ENCODE measurements around the gene FOXO3B.
"Not testable (repeated sequence)": the region's sequence is repeated elsewhere in the genome, so short reads cannot be mapped to it uniquely, and the experiment has no call there.

DNA sequence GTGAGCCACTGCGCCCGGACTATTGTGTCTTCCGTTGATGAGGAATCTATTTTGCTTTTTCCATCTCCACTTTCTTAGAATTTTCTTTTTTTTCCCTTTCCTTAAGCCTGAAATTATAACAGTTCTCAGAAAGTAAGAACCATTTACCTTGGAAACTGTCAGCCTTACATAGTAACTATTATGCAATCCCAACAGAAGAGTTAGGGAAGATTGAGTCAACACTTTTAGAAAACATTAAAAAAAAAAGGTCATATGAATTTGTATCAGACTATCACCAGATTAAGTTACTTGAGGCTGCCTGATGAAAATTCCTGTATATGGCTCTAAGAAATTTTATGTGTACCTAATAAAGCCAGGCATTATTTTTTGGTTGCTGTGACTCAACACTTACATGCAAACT, 26.1 kb upstream of the FOXO3B start:
- TF ChIP-seq, protein P1, sequence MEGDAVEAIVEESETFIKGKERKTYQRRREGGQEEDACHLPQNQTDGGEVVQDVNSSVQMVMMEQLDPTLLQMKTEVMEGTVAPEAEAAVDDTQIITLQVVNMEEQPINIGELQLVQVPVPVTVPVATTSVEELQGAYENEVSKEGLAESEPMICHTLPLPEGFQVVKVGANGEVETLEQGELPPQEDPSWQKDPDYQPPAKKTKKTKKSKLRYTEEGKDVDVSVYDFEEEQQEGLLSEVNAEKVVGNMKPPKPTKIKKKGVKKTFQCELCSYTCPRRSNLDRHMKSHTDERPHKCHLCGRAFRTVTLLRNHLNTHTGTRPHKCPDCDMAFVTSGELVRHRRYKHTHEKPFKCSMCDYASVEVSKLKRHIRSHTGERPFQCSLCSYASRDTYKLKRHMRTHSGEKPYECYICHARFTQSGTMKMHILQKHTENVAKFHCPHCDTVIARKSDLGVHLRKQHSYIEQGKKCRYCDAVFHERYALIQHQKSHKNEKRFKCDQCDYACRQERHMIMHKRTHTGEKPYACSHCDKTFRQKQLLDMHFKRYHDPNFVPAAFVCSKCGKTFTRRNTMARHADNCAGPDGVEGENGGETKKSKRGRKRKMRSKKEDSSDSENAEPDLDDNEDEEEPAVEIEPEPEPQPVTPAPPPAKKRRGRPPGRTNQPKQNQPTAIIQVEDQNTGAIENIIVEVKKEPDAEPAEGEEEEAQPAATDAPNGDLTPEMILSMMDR (conservative IDR thresholded peaks at IDR 0.05 in 1 of 2, IDR thresholded peaks at IDR 0.05 in 1 of 2; ENCODE audit: extremely low read depth in 1 of 2, insufficient read depth in 1 of 2, low read depth in 1 of 2, low read length in 2 of 2), result not testable (repeated sequence)
- not testable (repeated sequence) for TF ChIP-seq EZH2 (IDR thresholded peaks at IDR 0.05; ENCODE audit: borderline replicate concordance, low read length)
